Natural killer cell treated with Interleukin-12 subunit alpha and Interleukin-12 subunit beta and Interleukin-15 and Interleukin-18, amount 100 ng/mL, for 72 hours (primary cell): ENCODE data around the gene SMIM3. TPM values are rescaled to one million over a fixed set of nuclear protein-coding genes. Genes with fewer than 3 reads are reported as not detected.
A peak's percentile ranks its signal among the peaks of the same experiment; 100 is the strongest.
"Not testable (repeated sequence)": the region's sequence is repeated elsewhere in the genome, so short reads cannot be mapped to it uniquely, and the experiment has no call there.

Source experiments
- ATAC-seq, 2 donors: fragments of 150-1000 bp; cut with Tn5 transposase in 1 of 2; sonication (Bioruptor Pico), chemical (Tn5 transposase) in 1 of 2; 2 replicates each; pipeline ENCODE4 v1.10.0; 2021
- DNase-seq: peaks from one replicate; pipeline ENCODE4 v3.0.0; 2022; ENCODE audit warnings: low spot score
- H3K27ac Mint-ChIP-seq, 2 donors: 1 replicate in 1 of 2; 2 replicates in 1 of 2; pipeline ENCODE4 v1.8.0; 2022; ENCODE audit warnings: mixed read lengths in 2 of 2, mild to moderate bottlenecking in 1 of 2, moderate library complexity in 1 of 2
- H3K27me3 Mint-ChIP-seq, 2 donors: 1 replicate in 1 of 2; 2 replicates in 1 of 2; pipeline ENCODE4 v1.8.0; 2022; ENCODE audit warnings: mixed read lengths in 2 of 2
- H3K36me3 Mint-ChIP-seq: one replicate; pipeline ENCODE4 v1.8.0; 2022; ENCODE audit warnings: mixed read lengths
- H3K4me1 Mint-ChIP-seq, 2 donors: 1 replicate in 1 of 2; 2 replicates in 1 of 2; pipeline ENCODE4 v1.8.0; 2022; ENCODE audit warnings: low read depth in 2 of 2, mixed read lengths in 2 of 2, mild to moderate bottlenecking in 1 of 2
- H3K4me3 Mint-ChIP-seq: one replicate; pipeline ENCODE4 v1.8.0; 2022; ENCODE audit warnings: mixed read lengths
- H3K9me3 Mint-ChIP-seq: 2 replicates; pipeline ENCODE4 v1.8.0; 2022; ENCODE audit warnings: mixed read lengths
- total RNA-seq, 2 donors: library from RNA; stranded (reverse); gene quantifications; one replicate each; pipeline ENCODE4 v1.2.3, GENCODE V29; 2022

The SMIM3 gene
- total RNA-seq, 2 donors from 2014 or later, result 24.5 to 30.4 TPM

- H3K27me3 Mint-ChIP-seq, ATAC-seq, DNase-seq, H3K36me3 Mint-ChIP-seq, H3K9me3 Mint-ChIP-seq: not testable (repeated sequence)
- Mint-ChIP-seq H3K27ac (peak within 1 kb of the TSS; percentile 66 to 75), H3K4me3 (peak within 1 kb of the TSS; percentile 54), H3K4me1 (peaks cover 9 to 20% of the 10 kb centered on the region in 2 donors)
Measured at GRCh38 chr5:150846308-150846653, 67.7 kb downstream of the SMIM3 start, which contains the start of gene IRGM. IRGM (plus strand) TSS chr5:150846521; CDS start chr5:150848124, 1,603 bp downstream.

Other genes starting within 250 kb of the SMIM3 start
- 1 to 10 TPM; 1.0 to 9.3 TPM for gene SYNPO, start 138.1 kb upstream of the SMIM3 start, total RNA-seq
- not detected for gene MYOZ3, start 117.5 kb upstream of the SMIM3 start, total RNA-seq
- gene RBM22, start 77.7 kb upstream of the SMIM3 start, total RNA-seq, result 10 to 100 TPM; 72.5 to 80.0 TPM
- gene DCTN4, start 19.7 kb upstream of the SMIM3 start, total RNA-seq, result 10 to 100 TPM; 54.1 to 68.8 TPM
- gene IRGM, start 67.8 kb downstream of the SMIM3 start, total RNA-seq, result 1 to 10 TPM; 1.5 to 2.2 TPM
- gene ZNF300, start 126.2 kb downstream of the SMIM3 start, total RNA-seq, result 1 to 10 TPM; 4.0 to 7.4 TPM
- gene GPX3, start 241.8 kb downstream of the SMIM3 start, total RNA-seq, result not detected